ENCODE results near the gene SKAP2.

Gene SKAP2

GRCh38 chr7:26631601-26632000 is 232.8 kb downstream of the SKAP2 start:
- no peak for DNase-seq (ENCODE audit: low read depth)

- no peak for DNase-seq (ENCODE audit: low read depth)
Observed at GRCh38 chr7:26630941-26631580, 233.3 kb downstream of the SKAP2 start.

- no peak for DNase-seq (ENCODE audit: low read depth)
Observed at GRCh38 chr7:26630361-26630760, 234.0 kb downstream of the SKAP2 start.

- DNase-seq (ENCODE audit: low read depth): no peak
Observed at GRCh38 chr7:26629696-26630095, 234.7 kb downstream of the SKAP2 start.

GRCh38 chr7:26627891-26628341 is 236.5 kb downstream of the SKAP2 start:
- DNase-seq (ENCODE audit: low read depth): no peak

- no peak for DNase-seq (ENCODE audit: low read depth)
Observed at GRCh38 chr7:26627221-26627620, 237.2 kb downstream of the SKAP2 start.

- no peak for DNase-seq (ENCODE audit: low read depth)
Observed at GRCh38 chr7:26626687-26627086, 237.7 kb downstream of the SKAP2 start.

GRCh38 chr7:26626156-26626555 is 238.2 kb downstream of the SKAP2 start:
- DNase-seq (ENCODE audit: low read depth): no peak

- no peak for DNase-seq (ENCODE audit: low read depth)
Observed at GRCh38 chr7:26625286-26625685, 239.1 kb downstream of the SKAP2 start.

GRCh38 chr7:26624839-26625238 is 239.6 kb downstream of the SKAP2 start:
- DNase-seq (ENCODE audit: low read depth): no peak

- DNase-seq (ENCODE audit: low read depth): no peak
Observed at GRCh38 chr7:26624431-26624830, 240.0 kb downstream of the SKAP2 start.

- DNase-seq (ENCODE audit: low read depth): no peak
Observed at GRCh38 chr7:26620352-26620751, 244.0 kb downstream of the SKAP2 start.

GRCh38 chr7:26619348-26619984 is 244.9 kb downstream of the SKAP2 start:
- DNase-seq (ENCODE audit: low read depth): no peak

- no peak for DNase-seq (ENCODE audit: low read depth)
Observed at GRCh38 chr7:26618898-26619297, 245.5 kb downstream of the SKAP2 start.

GRCh38 chr7:26618449-26618848 is 245.9 kb downstream of the SKAP2 start:
- DNase-seq (ENCODE audit: low read depth): no peak
